Cardiac muscle cell (in vitro differentiated cells and primary cell): ENCODE results near the gene ROR2. TPM values are rescaled to one million over a fixed set of nuclear protein-coding genes. Genes with fewer than 3 reads are reported as not detected.

Experiments
- DNase-seq, 2 donors: peaks; one replicate each; pipeline versions ENCODE4 v3.0.0 to v3.0.0-alpha.2; 2010 to 2017; ENCODE audit warnings: low read depth in 1 of 2, low spot score in 1 of 2
- H3K27ac ChIP-seq: fragments of 200-600 bp; sonication (generic); 2 replicates; pipeline ENCODE4 v1.5.1; 2016
- H3K27me3 ChIP-seq: fragments of 200-600 bp; sonication (generic); 2 replicates; pipeline ENCODE4 v1.6.0; 2016; ENCODE audit warnings: control low read depth
- H3K36me3 ChIP-seq: fragments of 200-600 bp; sonication (generic); 2 replicates; pipeline ENCODE4 v1.5.1; 2016; ENCODE audit warnings: control low read depth
- H3K4me1 ChIP-seq: fragments of 200-600 bp; sonication (generic); 2 replicates; pipeline ENCODE4 v1.8.1; 2017; ENCODE audit warnings: low read depth, mild to moderate bottlenecking, mixed run types
- H3K4me3 ChIP-seq: fragments of 200-600 bp; sonication (generic); 2 replicates; pipeline ENCODE4 v1.5.1; 2016; ENCODE audit warnings: mild to moderate bottlenecking
- H3K9me3 ChIP-seq: fragments of 200-600 bp; sonication (generic); 2 replicates; pipeline ENCODE4 v1.5.1; 2017; ENCODE audit warnings: low read depth, mild to moderate bottlenecking, control low read depth
- CTCF ChIP-seq: IDR thresholded peaks from 2 replicates; pipeline ENCODE4 v1.5.1; 2012; ENCODE audit warnings: low read depth, mild to moderate bottlenecking, low read length
- polyA plus RNA-seq: library from polyadenylated mRNA; unstranded; fragments of >200 nt; fragmentation: Nextera tagmentation; extraction: Ambion mirVana; gene quantifications from 2 replicates; pipeline ENCODE4 v1.2.1, GENCODE V29; 2016
- total RNA-seq: library from RNA; depleted of rRNA; stranded (reverse); fragments of >200 nt; gene quantifications from 2 replicates; pipeline ENCODE4 v1.2.3, GENCODE V29; 2016

ROR2 gene
- total and polyA plus RNA-seq, 2 experiments from 2014 or later: 21.5 to 38.6 TPM

- Histone ChIP-seq H3K9me3 (no peaks in the 10 kb centered on the region), H3K36me3 (no peaks in the 10 kb centered on the region), H3K27me3 (peaks cover 3% of the 10 kb centered on the region), H3K4me3 (no peak overlapping the region), H3K4me1 (peaks cover 4% of the 10 kb centered on the region), H3K27ac (no peak overlapping the region)
- no peak for TF ChIP-seq CTCF
- DNase-seq: no peak
These were observed 17.2 kb upstream of the ROR2 start for GRCh38 chr9:91967259-91967658.

GRCh38 chr9:91966503-91966902 is 16.5 kb upstream of the ROR2 start:
- no peaks in the 10 kb centered on the region for H3K36me3 ChIP-seq
- H3K4me1 ChIP-seq: peaks cover 4% of the 10 kb centered on the region
- no peak overlapping the region for H3K27ac ChIP-seq
- no peak for TF ChIP-seq CTCF
- H3K27me3 ChIP-seq: peaks cover 3% of the 10 kb centered on the region
- H3K9me3 ChIP-seq: no peaks in the 10 kb centered on the region
- H3K4me3 ChIP-seq: no peak overlapping the region
- DNase-seq: no peak

- DNase-seq: no peak
- Histone ChIP-seq H3K9me3 (no peaks in the 10 kb centered on the region), H3K27me3 (peaks cover 3% of the 10 kb centered on the region), H3K27ac (no peak overlapping the region), H3K36me3 (no peaks in the 10 kb centered on the region), H3K4me3 (no peak overlapping the region), H3K4me1 (peaks cover 4% of the 10 kb centered on the region)
- no peak for TF ChIP-seq CTCF
These were observed 13.7 kb upstream of the ROR2 start for GRCh38 chr9:91963711-91964240.

GRCh38 chr9:91960367-91960766 is 10.3 kb upstream of the ROR2 start:
- no peak for DNase-seq
- H3K27me3 ChIP-seq: no peaks in the 10 kb centered on the region
- no peaks in the 10 kb centered on the region for H3K36me3 ChIP-seq
- H3K9me3 ChIP-seq: no peaks in the 10 kb centered on the region
- TF ChIP-seq CTCF: no peak
- H3K4me1 ChIP-seq: peaks cover 3% of the 10 kb centered on the region
- H3K4me3 ChIP-seq: no peak overlapping the region
- no peak overlapping the region for H3K27ac ChIP-seq

GRCh38 chr9:91958174-91958573 is 8.1 kb upstream of the ROR2 start:
- Histone ChIP-seq H3K9me3 (no peaks in the 10 kb centered on the region), H3K4me3 (no peak overlapping the region), H3K27me3 (no peaks in the 10 kb centered on the region), H3K27ac (no peak overlapping the region), H3K4me1 (no peaks in the 10 kb centered on the region), H3K36me3 (no peaks in the 10 kb centered on the region)
- no peak for DNase-seq
- TF ChIP-seq CTCF: no peak
